Liver (tissue), 9 donors: ENCODE data around the gene CIZ1. TPM values are rescaled to one million over a fixed set of nuclear protein-coding genes. Genes with fewer than 3 reads are reported as not detected.
"Not testable (repeated sequence)": the region's sequence is repeated elsewhere in the genome, so short reads cannot be mapped to it uniquely, and the experiment has no call there.

Experiments
- DNase-seq: peaks from one replicate; pipeline ENCODE4 v3.0.0-alpha.2; 2017; ENCODE audit warnings: low spot score
- H3K27ac ChIP-seq, 2 donors: one replicate each; pipeline ENCODE4 v1.7.0; 2013; ENCODE audit warnings: inconsistent platforms in 2 of 2, low read length in 2 of 2, control low read depth in 1 of 2, low read depth in 1 of 2, mild to moderate bottlenecking in 1 of 2
- H3K27me3 ChIP-seq, 4 donors: one replicate each; pipeline versions ENCODE4 v1.6.1 to v1.7.0; 2013; ENCODE audit warnings: low read length in 3 of 4, inconsistent platforms in 1 of 4, mild to moderate bottlenecking in 1 of 4, moderate library complexity in 1 of 4; ENCODE audit not compliant: control insufficient read depth in 4 of 4, insufficient read depth in 4 of 4
- H3K36me3 ChIP-seq, 4 donors: one replicate each; pipeline versions ENCODE4 v1.6.1 to v1.7.0; 2013; ENCODE audit warnings: low read length in 3 of 4, mild to moderate bottlenecking in 3 of 4, low read depth in 1 of 4, moderate library complexity in 1 of 4; ENCODE audit not compliant: control insufficient read depth in 4 of 4, insufficient read depth in 3 of 4
- H3K4me1 ChIP-seq, 4 donors: one replicate each; pipeline versions ENCODE4 v1.6.1 to v1.7.0; 2013; ENCODE audit warnings: low read length in 3 of 4, mild to moderate bottlenecking in 3 of 4, moderate library complexity in 1 of 4; ENCODE audit not compliant: control insufficient read depth in 4 of 4, insufficient read depth in 4 of 4
- H3K4me3 ChIP-seq, 3 donors: one replicate each; pipeline versions ENCODE4 v1.6.1 to v1.7.0; 2013; ENCODE audit warnings: low read length in 3 of 3, control low read depth in 1 of 3, low read depth in 1 of 3, mild to moderate bottlenecking in 1 of 3
- H3K9ac ChIP-seq, 2 donors: one replicate each; pipeline ENCODE4 v1.7.0; 2013; ENCODE audit warnings: low read length in 2 of 2, mild to moderate bottlenecking in 2 of 2, moderate library complexity in 2 of 2, control low read depth in 1 of 2, low read depth in 1 of 2
- H3K9me3 ChIP-seq, 4 donors: one replicate each; pipeline versions ENCODE4 v1.6.1 to v1.7.0; 2013; ENCODE audit warnings: low read length in 3 of 4; ENCODE audit not compliant: control insufficient read depth in 4 of 4
- FOXA1 ChIP-seq: IDR thresholded peaks from 2 replicates; pipeline ENCODE4 v1.6.1; 2016; ENCODE audit warnings: antibody characterized with exemption
- FOXA2 ChIP-seq: IDR thresholded peaks from 2 replicates; pipeline ENCODE4 v1.6.1; 2016; ENCODE audit warnings: antibody characterized with exemption
- HNF4A ChIP-seq, 2 donors: conservative IDR thresholded peaks; 2 replicates each; pipeline ENCODE4 v1.6.1; 2016; ENCODE audit warnings: antibody characterized with exemption in 2 of 2, mild to moderate bottlenecking in 2 of 2
- NR2F2 ChIP-seq: IDR thresholded peaks from 2 replicates; pipeline ENCODE4 v1.6.1; 2016; ENCODE audit warnings: antibody characterized with exemption
- SP1 ChIP-seq: IDR thresholded peaks from 2 replicates; pipeline ENCODE4 v1.6.1; 2018; ENCODE audit warnings: antibody characterized with exemption, mild to moderate bottlenecking
- TAF1 ChIP-seq: conservative IDR thresholded peaks from 2 replicates; pipeline ENCODE4 v1.6.1; 2016; ENCODE audit warnings: antibody characterized with exemption, mild to moderate bottlenecking
- YY1 ChIP-seq: IDR thresholded peaks from 2 replicates; pipeline ENCODE4 v1.6.1; 2016; ENCODE audit warnings: antibody characterized with exemption, mild to moderate bottlenecking
- WGBS: extraction: QIAGEN DNeasy Blood & Tissue Kit; methylation state at CpG from one replicate; pipeline ENCODE4 v1.1.7; 2013; 5-methylcytosine and 5-hydroxymethylcytosine counted together
- polyA plus RNA-seq, 2 donors: library from polyadenylated mRNA; stranded (reverse) in 1 of 2; unstranded in 1 of 2; fragments of 200-250 nt in 1 of 2; fragments of >200 nt in 1 of 2; fragmentation: Nextera tagmentation in 1 of 2; extraction: Ambion mirVana in 1 of 2; gene quantifications; one replicate each; pipeline versions ENCODE4 v1.2.1 to v1.2.3, GENCODE V29; 2013 to 2015
- total RNA-seq, 2 donors: library from RNA; depleted of rRNA; stranded (reverse); fragments of >200 nt; gene quantifications; one replicate each; pipeline ENCODE4 v1.2.3, GENCODE V29; 2014
- TF ChIP-seq, protein P1 (sequence below): IDR thresholded peaks from 2 replicates; pipeline ENCODE4 v1.6.1; 2016; ENCODE audit warnings: antibody characterized with exemption, mild to moderate bottlenecking
- donor health status: healthy.
- donor health status: healthy.
- donor health status: healthy.
- donor health status: healthy.
- donor health status: healthy.

CIZ1 gene
- total and polyA plus RNA-seq, 4 donors = 12.5 to 15.5 (median 13.7) TPM

DNA sequence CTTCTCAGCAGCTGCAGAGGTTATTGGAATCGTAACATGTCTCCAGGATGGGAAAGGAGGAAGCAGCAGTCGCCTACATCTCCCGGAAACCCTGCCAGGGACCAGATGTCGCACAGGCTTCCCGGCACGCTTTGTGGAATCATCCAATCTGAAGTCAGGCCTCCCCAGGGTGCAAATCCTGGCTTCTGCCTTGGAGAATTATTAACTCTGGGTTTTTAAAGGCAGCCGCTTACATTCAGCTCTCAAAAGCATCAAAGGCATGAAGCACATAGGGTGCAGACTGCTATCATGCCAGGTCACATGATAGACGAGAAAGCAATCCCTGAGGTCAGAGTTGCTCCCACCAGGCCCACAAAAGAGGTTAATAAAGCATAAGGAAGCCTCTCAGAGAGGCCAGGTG, 59.2 kb downstream of the CIZ1 start:
- H3K4me1 ChIP-seq = peaks cover 7 to 10% (median 8%) of the 10 kb centered on the region in 4 donors
- peak; percentile 25 for TF ChIP-seq SP1
- not testable (repeated sequence) for H3K27me3 ChIP-seq, H3K36me3 ChIP-seq, H3K4me3 ChIP-seq, H3K27ac ChIP-seq, H3K9me3 ChIP-seq, DNase-seq, H3K9ac ChIP-seq
- WGBS = 44% methylated on average over 8 of the region's 8 CpGs

DNA sequence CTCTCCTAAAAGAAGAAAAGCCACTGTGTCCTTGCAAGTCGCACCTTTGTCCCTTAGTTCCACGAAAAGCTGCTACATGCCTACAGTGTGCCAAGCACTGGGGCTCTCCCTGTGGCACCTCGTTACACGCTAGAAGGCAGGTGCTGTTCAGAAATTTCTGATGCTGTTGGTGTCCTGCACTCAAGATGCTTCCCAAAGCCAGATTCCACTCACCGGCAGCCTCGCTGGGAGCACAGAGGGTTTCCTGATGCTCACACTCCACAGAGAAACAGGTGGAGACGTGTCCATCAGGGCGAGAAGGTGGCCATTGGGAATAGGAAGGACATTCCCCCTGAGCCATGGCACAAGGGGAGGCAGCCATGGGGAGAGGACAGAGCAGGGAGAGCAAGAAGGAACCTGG, 60.0 kb downstream of the CIZ1 start:
- H3K27me3 ChIP-seq, H3K4me3 ChIP-seq, H3K9ac ChIP-seq, H3K27ac ChIP-seq, DNase-seq, H3K36me3 ChIP-seq, H3K9me3 ChIP-seq: not testable (repeated sequence)
- H3K4me1 ChIP-seq = peaks cover 8 to 17% (median 12%) of the 10 kb centered on the region in 4 donors
- WGBS = 86% methylated on average over 8 of the region's 8 CpGs

DNA sequence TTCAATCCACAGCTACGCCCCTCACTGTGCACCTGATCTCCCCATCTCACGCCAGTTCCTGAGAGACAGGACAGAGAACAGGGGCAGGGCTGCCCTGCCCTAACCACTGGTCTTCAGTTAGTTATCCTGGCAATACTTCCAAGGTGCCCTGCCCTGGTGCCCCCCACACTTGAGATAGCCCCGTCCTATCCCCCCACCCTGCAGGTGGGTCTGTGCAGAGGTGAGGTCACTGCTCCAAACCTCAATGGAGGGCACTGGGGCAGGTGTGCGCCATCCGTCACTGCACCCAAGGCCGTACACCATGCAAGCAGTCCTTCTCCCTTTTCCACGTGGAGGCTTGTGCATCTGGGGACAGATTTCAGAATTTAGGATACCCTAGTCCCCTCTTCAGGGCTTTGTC, 60.7 kb downstream of the CIZ1 start:
- not testable (repeated sequence) for DNase-seq, H3K4me3 ChIP-seq, H3K9ac ChIP-seq, H3K9me3 ChIP-seq, H3K27me3 ChIP-seq, H3K27ac ChIP-seq, H3K36me3 ChIP-seq
- peaks cover 10 to 24% (median 18%) of the 10 kb centered on the region in 4 donors for H3K4me1 ChIP-seq
- 63% methylated on average over 7 of the region's 7 CpGs for WGBS

DNA sequence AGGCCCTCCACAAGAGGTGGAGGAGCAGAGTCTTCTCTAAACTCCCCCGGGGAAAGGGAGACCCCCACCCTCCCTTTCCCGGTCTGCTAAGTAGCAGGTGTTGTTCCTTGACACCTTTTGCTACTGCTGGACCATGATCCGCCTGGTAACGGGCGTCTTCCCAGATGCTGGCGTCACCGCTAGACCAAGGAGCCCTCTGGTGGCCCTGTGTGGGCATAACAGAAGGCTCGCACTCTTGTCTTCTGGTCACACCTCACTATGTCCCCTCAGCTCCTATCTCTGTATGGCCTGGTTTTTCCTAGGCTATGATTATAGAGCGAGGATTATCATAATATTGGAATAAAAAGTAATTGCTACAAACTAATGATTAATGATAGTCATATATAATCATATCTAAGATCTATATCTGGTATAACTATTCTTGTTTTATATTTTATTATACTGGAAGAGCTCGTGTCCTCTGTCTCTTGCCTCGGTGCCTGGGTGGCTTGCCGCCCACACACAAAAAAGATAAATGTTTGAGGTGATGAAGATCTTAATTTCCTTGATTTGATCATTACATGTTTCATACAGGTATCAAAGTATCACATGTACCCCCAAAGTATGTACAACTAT, 61.3 kb downstream of the CIZ1 start:
- 29% methylated on average over 12 of the region's 12 CpGs for WGBS
- H3K27ac ChIP-seq, H3K9ac ChIP-seq, H3K27me3 ChIP-seq, DNase-seq, H3K4me3 ChIP-seq, H3K36me3 ChIP-seq, H3K9me3 ChIP-seq: not testable (repeated sequence)
- H3K4me1 ChIP-seq = peaks cover 13 to 29% (median 23%) of the 10 kb centered on the region in 4 donors

DNA sequence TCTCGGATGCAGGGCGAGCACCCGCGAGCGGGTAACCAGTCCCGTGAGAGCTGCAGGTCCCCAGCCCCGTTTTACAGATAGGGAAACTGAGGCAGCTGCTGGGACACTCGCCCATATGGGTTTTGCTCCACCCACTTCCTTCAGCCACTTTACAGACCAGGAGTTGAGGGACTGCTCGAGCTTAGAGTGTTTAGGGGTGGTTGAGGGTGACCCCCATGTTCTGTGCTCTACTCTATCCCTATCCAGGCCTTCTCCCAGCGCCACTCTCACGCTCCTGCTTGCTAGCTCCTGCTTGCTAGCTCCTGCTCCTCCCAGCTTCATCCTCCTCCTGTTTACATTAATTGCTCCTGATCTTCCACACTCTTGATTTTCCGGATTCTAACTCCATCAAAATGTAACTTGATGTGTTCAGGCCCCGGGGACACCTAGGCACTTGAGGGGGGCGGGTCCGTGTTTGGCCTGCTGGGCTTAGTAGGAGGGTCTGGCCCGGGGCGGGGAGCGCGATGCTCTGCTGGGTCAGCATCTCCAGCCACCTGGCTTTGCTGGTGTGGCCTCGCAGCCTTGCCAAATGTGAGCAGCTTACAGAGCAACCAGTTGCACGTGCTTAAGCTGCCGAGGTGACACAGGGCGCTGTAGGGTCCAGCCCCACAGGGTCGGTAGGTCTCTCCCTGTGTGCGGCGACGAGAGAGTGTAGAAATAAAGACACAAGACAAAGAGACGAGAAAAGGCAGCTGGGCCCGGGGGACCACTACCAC, 62.4 kb downstream of the CIZ1 start:
- H3K9ac ChIP-seq = peak overlapping the region; percentile 11 to 78
- no peak for DNase-seq
- peak overlapping the region; percentile 98 to 99 for H3K27ac ChIP-seq
- no peaks in the 10 kb centered on the region for H3K9me3 ChIP-seq
- TF ChIP-seq FOXA2 = no peak
- TF ChIP-seq YY1 = no peak
- no peak for TF ChIP-seq HNF4A (conservative IDR thresholded peaks at IDR 0.05)
- no peak for TF ChIP-seq FOXA1
- TF ChIP-seq, protein P1, sequence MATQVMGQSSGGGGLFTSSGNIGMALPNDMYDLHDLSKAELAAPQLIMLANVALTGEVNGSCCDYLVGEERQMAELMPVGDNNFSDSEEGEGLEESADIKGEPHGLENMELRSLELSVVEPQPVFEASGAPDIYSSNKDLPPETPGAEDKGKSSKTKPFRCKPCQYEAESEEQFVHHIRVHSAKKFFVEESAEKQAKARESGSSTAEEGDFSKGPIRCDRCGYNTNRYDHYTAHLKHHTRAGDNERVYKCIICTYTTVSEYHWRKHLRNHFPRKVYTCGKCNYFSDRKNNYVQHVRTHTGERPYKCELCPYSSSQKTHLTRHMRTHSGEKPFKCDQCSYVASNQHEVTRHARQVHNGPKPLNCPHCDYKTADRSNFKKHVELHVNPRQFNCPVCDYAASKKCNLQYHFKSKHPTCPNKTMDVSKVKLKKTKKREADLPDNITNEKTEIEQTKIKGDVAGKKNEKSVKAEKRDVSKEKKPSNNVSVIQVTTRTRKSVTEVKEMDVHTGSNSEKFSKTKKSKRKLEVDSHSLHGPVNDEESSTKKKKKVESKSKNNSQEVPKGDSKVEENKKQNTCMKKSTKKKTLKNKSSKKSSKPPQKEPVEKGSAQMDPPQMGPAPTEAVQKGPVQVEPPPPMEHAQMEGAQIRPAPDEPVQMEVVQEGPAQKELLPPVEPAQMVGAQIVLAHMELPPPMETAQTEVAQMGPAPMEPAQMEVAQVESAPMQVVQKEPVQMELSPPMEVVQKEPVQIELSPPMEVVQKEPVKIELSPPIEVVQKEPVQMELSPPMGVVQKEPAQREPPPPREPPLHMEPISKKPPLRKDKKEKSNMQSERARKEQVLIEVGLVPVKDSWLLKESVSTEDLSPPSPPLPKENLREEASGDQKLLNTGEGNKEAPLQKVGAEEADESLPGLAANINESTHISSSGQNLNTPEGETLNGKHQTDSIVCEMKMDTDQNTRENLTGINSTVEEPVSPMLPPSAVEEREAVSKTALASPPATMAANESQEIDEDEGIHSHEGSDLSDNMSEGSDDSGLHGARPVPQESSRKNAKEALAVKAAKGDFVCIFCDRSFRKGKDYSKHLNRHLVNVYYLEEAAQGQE = no peak
- TF ChIP-seq NR2F2 = no peak
- TF ChIP-seq TAF1 = no peak
- peaks cover 0 to 2% (median 2%) of the 10 kb centered on the region in 4 donors for H3K36me3 ChIP-seq
- H3K4me1 ChIP-seq = peaks cover 13 to 34% (median 23%) of the 10 kb centered on the region in 4 donors
- H3K27me3 ChIP-seq = no peaks in the 10 kb centered on the region
- H3K4me3 ChIP-seq = peak overlapping the region; percentile 88 to 96 (median 95)
- 63% methylated on average over 29 of the region's 29 CpGs for WGBS
